Smooth muscle cell of the coronary artery (primary cell): ENCODE data around the gene GFRA1. TPM values are rescaled to one million over a fixed set of nuclear protein-coding genes. Genes with fewer than 3 reads are reported as not detected.

ENCODE experiments used
- total RNA-seq: library from RNA; depleted of rRNA; stranded (reverse); fragments of >200 nt; gene quantifications from 2 replicates; pipeline ENCODE4 v1.2.3, GENCODE V29; 2014; ENCODE audit warnings: low replicate concordance

GFRA1 gene, protein sequence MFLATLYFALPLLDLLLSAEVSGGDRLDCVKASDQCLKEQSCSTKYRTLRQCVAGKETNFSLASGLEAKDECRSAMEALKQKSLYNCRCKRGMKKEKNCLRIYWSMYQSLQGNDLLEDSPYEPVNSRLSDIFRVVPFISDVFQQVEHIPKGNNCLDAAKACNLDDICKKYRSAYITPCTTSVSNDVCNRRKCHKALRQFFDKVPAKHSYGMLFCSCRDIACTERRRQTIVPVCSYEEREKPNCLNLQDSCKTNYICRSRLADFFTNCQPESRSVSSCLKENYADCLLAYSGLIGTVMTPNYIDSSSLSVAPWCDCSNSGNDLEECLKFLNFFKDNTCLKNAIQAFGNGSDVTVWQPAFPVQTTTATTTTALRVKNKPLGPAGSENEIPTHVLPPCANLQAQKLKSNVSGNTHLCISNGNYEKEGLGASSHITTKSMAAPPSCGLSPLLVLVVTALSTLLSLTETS
- total RNA-seq, result under 0.01 and 0.35 TPM in 2 replicates

DNA sequence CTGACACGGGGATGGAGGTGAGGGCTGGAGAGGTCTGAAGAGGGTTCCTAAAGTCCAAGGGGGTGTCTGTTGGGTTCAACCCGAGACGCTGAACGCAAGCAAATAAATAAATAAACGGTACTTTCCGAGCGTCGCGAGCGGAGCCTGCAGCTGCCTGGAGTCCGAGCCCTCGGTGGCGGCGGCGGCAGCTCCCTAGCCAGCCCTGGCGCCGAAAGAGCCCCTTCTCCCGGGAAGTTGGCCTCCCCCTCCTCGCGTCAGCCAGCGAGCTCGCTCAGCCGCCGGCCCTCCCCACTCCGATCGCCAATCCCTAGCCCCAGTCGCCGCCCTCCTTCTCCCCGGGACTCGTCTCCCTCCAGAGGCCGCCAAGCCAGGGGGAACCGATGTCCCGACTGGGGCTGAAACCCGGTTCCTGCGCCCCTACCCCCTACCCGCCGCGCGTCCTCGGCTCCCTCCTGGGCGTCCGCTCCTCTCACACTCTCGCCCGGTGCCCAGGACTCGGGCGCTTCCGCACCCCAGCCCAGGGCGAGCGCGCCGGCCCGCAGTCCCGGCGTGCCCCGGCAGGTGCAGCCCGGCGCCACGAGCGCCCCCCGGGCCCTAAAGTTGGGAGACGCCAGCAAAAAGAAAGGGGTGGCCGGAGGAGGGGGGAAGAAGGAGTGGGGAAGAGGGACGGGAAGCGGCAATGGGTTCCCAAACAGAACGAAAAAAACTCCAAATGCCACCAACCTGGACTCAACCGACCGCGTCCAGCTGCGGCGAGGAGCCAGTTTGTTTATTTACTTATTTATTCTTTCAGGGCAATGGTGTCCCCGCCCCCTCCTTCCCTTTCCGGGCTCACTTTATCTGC, at the start of gene GFRA1:
Gene GFRA1, minus strand, starts transcription at position 767 of the 844 bp plus-strand sequence. CDS start 1,177 bp downstream, outside the sequence.

Other genes starting within 250 kb of the GFRA1 start
- not detected in 2 replicates for gene CCDC172, start 51.2 kb upstream of the GFRA1 start, total RNA-seq
- gene PNLIPRP3, start 154.6 kb upstream of the GFRA1 start, total RNA-seq, result not detected in 2 replicates